Ishikawa (cell line): Measurements from ENCODE around the gene HSPH1.

Experiments
- CREB1 ChIP-seq: IDR thresholded peaks from 2 replicates; pipeline ENCODE4 v1.6.1; 2012; ENCODE audit warnings: low read depth
- EGR1 ChIP-seq: IDR thresholded peaks from 2 replicates; pipeline ENCODE4 v1.6.1; 2012
- FOXM1 ChIP-seq: IDR thresholded peaks from 2 replicates; pipeline ENCODE4 v1.6.1; 2012; ENCODE audit warnings: low read depth, borderline replicate concordance
- TEAD4 ChIP-seq: IDR thresholded peaks from 2 replicates; pipeline ENCODE4 v1.6.1; 2012
- TF ChIP-seq, protein P1 (sequence below): IDR thresholded peaks from 2 replicates; pipeline ENCODE4 v1.6.1; 2012; ENCODE audit warnings: low read depth, mild to moderate bottlenecking
- TF ChIP-seq, protein P2 (sequence below): IDR thresholded peaks from 2 replicates; pipeline ENCODE4 v1.6.1; 2012

DNA sequence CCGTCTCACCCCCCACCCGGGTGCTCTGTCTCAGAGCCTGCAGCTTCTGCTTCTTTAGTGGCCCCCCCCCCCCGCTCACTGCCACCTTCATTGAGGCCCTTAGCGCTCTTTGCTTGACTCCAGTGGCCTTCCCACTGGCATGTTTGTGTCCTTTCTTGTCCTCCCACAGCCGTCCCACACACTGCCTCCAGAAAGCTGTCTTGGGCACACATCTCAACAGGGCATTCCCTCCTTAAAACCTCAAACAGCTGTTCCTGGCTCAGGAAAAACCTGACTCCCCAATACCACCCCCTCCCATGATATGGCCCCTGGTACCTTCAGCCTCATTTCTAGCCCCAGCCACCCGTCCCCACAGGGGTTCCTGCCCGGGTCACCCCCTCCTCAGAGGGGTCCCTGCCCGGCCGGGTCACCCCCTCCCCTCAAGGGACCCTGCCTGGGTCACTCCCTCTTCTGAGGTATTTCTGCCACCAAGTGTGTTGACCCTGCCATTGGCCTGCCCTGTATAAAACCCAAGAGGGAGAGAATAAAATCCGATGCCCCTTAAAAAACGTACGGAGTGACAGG, 46.9 kb upstream of the HSPH1 start:
- TF ChIP-seq TEAD4 (no peak), CREB1 (no peak), FOXM1 (no peak), EGR1 (no peak)
- TF ChIP-seq, protein P1, sequence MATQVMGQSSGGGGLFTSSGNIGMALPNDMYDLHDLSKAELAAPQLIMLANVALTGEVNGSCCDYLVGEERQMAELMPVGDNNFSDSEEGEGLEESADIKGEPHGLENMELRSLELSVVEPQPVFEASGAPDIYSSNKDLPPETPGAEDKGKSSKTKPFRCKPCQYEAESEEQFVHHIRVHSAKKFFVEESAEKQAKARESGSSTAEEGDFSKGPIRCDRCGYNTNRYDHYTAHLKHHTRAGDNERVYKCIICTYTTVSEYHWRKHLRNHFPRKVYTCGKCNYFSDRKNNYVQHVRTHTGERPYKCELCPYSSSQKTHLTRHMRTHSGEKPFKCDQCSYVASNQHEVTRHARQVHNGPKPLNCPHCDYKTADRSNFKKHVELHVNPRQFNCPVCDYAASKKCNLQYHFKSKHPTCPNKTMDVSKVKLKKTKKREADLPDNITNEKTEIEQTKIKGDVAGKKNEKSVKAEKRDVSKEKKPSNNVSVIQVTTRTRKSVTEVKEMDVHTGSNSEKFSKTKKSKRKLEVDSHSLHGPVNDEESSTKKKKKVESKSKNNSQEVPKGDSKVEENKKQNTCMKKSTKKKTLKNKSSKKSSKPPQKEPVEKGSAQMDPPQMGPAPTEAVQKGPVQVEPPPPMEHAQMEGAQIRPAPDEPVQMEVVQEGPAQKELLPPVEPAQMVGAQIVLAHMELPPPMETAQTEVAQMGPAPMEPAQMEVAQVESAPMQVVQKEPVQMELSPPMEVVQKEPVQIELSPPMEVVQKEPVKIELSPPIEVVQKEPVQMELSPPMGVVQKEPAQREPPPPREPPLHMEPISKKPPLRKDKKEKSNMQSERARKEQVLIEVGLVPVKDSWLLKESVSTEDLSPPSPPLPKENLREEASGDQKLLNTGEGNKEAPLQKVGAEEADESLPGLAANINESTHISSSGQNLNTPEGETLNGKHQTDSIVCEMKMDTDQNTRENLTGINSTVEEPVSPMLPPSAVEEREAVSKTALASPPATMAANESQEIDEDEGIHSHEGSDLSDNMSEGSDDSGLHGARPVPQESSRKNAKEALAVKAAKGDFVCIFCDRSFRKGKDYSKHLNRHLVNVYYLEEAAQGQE, result no peak
- TF ChIP-seq, protein P2, sequence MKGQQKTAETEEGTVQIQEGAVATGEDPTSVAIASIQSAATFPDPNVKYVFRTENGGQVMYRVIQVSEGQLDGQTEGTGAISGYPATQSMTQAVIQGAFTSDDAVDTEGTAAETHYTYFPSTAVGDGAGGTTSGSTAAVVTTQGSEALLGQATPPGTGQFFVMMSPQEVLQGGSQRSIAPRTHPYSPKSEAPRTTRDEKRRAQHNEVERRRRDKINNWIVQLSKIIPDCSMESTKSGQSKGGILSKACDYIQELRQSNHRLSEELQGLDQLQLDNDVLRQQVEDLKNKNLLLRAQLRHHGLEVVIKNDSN, result no peak
